T-cell (primary cell): Measurements from ENCODE around the gene RAB11FIP4. TPM values are rescaled to one million over a fixed set of nuclear protein-coding genes. Genes with fewer than 3 reads are reported as not detected.

Experiments
- ATAC-seq, 4 experiments: fragments of 200-7000 bp in 3 of 4; fragments of 150-1000 bp in 1 of 4; cut with Tn5 transposase; replicated peaks in 1 of 4; 1 replicate in 3 of 4; 2 replicates in 1 of 4; pipeline ENCODE4 v1.10.0; 2021; ENCODE audit warnings: moderate library complexity in 3 of 4, mild to moderate bottlenecking in 2 of 4, moderate number of reproducible peaks in 1 of 4
- CTCF ChIA-PET, 2 donors: fragments of 300-600 bp; sonication (Branson Sonifier 250); formaldehyde crosslinking; loops; one replicate each; lab custom pipeline; 2022; ENCODE audit warnings: antibody characterized with exemption in 2 of 2; lab: Charles Lee
- POLR2A ChIA-PET, 2 donors: fragments of 300-600 bp; sonication (Branson Sonifier 250); formaldehyde crosslinking; loops; one replicate each; lab custom pipeline; 2022; ENCODE audit warnings: antibody characterized with exemption in 2 of 2; lab: Charles Lee
- DNase-seq, 35 experiments: peaks; one replicate each; pipeline versions ENCODE4 v3.0.0 to v3.0.0-alpha.2; 2013 to 2023
- H3K27ac ChIP-seq: one replicate; pipeline ENCODE4 v1.5.1; 2013; ENCODE audit warnings: low read length
- H3K27me3 ChIP-seq, 2 experiments: replicated peaks in 1 of 2; 1 replicate in 1 of 2; 2 replicates in 1 of 2; pipeline versions ENCODE4 v1.6.1 to v1.7.0; 2013; ENCODE audit warnings: low read length in 1 of 2, mixed read lengths in 1 of 2; ENCODE audit not compliant: control insufficient read depth in 2 of 2, insufficient read depth in 2 of 2; ENCODE audit errors: extremely low read depth in 1 of 2
- H3K36me3 ChIP-seq, 2 donors: 1 replicate in 1 of 2; 2 replicates in 1 of 2; pipeline versions ENCODE4 v1.6.1 to v1.7.0; 2013; ENCODE audit warnings: low read length in 1 of 2; ENCODE audit not compliant: control insufficient read depth in 2 of 2, insufficient read depth in 1 of 2; ENCODE audit errors: extremely low read depth in 1 of 2
- H3K4me1 ChIP-seq, 2 experiments: 1 replicate in 1 of 2; 2 replicates in 1 of 2; pipeline versions ENCODE4 v1.6.1 to v1.7.0; 2013; ENCODE audit warnings: low read length in 2 of 2, mixed read lengths in 1 of 2; ENCODE audit not compliant: insufficient read depth in 2 of 2, control insufficient read depth in 1 of 2; ENCODE audit errors: extremely low read depth in 1 of 2
- H3K4me3 ChIP-seq, 2 donors: 1 replicate in 1 of 2; 2 replicates in 1 of 2; pipeline versions ENCODE4 v1.5.1 to v1.7.0; 2013; ENCODE audit warnings: mild to moderate bottlenecking in 2 of 2, low read length in 1 of 2, moderate library complexity in 1 of 2; ENCODE audit not compliant: control insufficient read depth in 1 of 2; ENCODE audit errors: extremely low read depth in 1 of 2
- H3K9me3 ChIP-seq: 2 replicates; pipeline ENCODE4 v1.7.0; 2013
- H3K27ac Mint-ChIP-seq, 2 donors: one replicate each; pipeline ENCODE4 v1.8.0; 2020 to 2021; ENCODE audit warnings: mild to moderate bottlenecking in 2 of 2, mixed read lengths in 2 of 2
- H3K27me3 Mint-ChIP-seq, 2 donors: one replicate each; pipeline ENCODE4 v1.8.0; 2021 to 2022; ENCODE audit warnings: mixed read lengths in 2 of 2
- H3K36me3 Mint-ChIP-seq: one replicate; pipeline ENCODE4 v1.8.0; 2021; ENCODE audit warnings: mixed read lengths
- H3K4me1 Mint-ChIP-seq, 3 donors: one replicate each; pipeline ENCODE4 v1.8.0; 2020 to 2022; ENCODE audit warnings: mixed read lengths in 3 of 3, mild to moderate bottlenecking in 1 of 3
- H3K4me3 Mint-ChIP-seq, 3 donors: one replicate each; pipeline ENCODE4 v1.8.0; 2020 to 2022; ENCODE audit warnings: mild to moderate bottlenecking in 3 of 3, mixed read lengths in 3 of 3, moderate library complexity in 3 of 3
- H3K9me3 Mint-ChIP-seq, 3 donors: one replicate each; pipeline ENCODE4 v1.8.0; 2020 to 2022; ENCODE audit warnings: mixed read lengths in 3 of 3
- WGBS: methylation state at CpG from one replicate; pipeline ENCODE4 v1.1.5; 2013; ENCODE audit warnings: missing lambda C conversion rate; ENCODE audit not compliant: insufficient coverage; 5-methylcytosine and 5-hydroxymethylcytosine counted together
- total RNA-seq, 35 experiments: library from RNA in 6 of 35; stranded (reverse) in 6 of 35; fragments of 120-200 nt in 1 of 35; gene quantifications; one replicate each; pipeline versions ENCODE4 v1.2.1 to v1.2.4 and lab custom pipeline; 2013 to 2026

The RAB11FIP4 gene
- total RNA-seq, 5 donors from 2014 or later (not counting 1 experiment from before 2014, with no cell fraction given), result 45.6 to 72.6 (median 50.1) TPM

DNA sequence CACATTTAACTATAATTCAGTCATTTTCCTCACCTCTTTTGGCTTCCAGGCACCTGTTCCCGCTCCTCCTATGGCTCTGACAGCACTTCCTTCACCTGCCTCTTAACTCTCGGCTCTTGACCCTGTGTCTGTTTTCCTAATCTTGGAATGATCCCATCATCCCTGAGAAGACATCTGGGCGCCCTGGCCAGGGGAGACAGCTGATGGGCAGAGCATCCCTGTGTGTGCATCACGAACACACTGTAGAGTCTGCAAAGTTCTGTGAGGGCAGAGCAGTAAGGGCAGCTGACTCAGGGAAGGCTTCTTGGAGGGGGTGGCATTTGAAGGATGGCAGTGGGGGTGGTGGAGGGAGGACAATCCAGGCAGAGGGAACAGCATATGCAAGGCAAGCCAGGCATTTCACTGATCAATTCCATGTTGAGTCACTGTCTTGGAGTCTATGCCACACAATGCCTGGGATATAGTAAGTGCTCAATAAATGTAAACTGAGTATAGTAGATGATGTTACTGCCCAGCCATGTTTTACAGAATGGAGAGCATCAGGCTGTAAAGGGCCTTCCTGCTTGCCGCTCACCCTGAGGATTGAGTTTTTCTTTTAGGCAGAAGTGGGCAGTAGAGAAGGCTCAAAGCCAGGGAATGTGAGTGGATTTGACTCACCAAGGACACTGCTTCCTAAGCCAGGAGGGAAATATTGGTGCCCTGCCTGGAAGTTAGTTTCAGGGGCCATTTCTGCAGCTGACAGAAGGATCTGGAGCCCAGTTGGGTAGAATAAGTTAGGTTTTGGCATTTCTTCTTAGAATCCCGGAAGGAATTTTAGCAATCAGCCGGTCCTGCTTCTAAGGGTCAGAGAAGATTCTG, 5.8 kb upstream of the RAB11FIP4 start:
- H3K27ac Mint-ChIP-seq, result no peak overlapping the region
- H3K4me3 Mint-ChIP-seq, result no peak overlapping the region
- peaks cover 0 to 27% of the 10 kb centered on the region in 2 experiments for H3K27me3 ChIP-seq
- WGBS, result 93% methylated on average over 5 of the region's 7 CpGs
- H3K36me3 ChIP-seq, result no peaks in the 10 kb centered on the region
- H3K9me3 ChIP-seq, result no peaks in the 10 kb centered on the region
- peaks cover 10 to 14% of the 10 kb centered on the region in 2 donors for H3K27me3 Mint-ChIP-seq
- CTCF ChIA-PET, result interaction anchor here in 1 of 2 donors (0.6 kb wide), 1 partner anchor 459 kb away, joined by 3 read pairs; no protein-coding TSS in a partner anchor
- no peak overlapping the region for H3K4me3 ChIP-seq
- no peak overlapping the region for H3K27ac ChIP-seq
- H3K4me1 ChIP-seq, result peaks cover 0 to 5% of the 10 kb centered on the region in 2 experiments
- no peaks in the 10 kb centered on the region for H3K36me3 Mint-ChIP-seq
- POLR2A ChIA-PET, result no interaction called here
- ATAC-seq, result no peak
- H3K4me1 Mint-ChIP-seq, result peaks cover 5 to 12% (median 8%) of the 10 kb centered on the region in 3 donors
- DNase-seq, result no peak
- no peaks in the 10 kb centered on the region for H3K9me3 Mint-ChIP-seq

GRCh38 chr17:31386542-31387075, 4.9 kb upstream of the RAB11FIP4 start:
- Mint-ChIP-seq H3K9me3 (no peaks in the 10 kb centered on the region), H3K27me3 (peaks cover 10 to 17% of the 10 kb centered on the region in 2 donors), H3K27ac (peak overlapping the region in 1 of 2 donors; percentile 55), H3K4me1 (peaks cover 8 to 12% (median 8%) of the 10 kb centered on the region in 3 donors), H3K36me3 (no peaks in the 10 kb centered on the region), H3K4me3 (no peak overlapping the region)
- no peak for ATAC-seq
- no peaks in the 10 kb centered on the region for H3K36me3 ChIP-seq
- no peak overlapping the region for H3K4me3 ChIP-seq
- POLR2A ChIA-PET, result interaction anchor here in 1 of 2 donors (0.5 kb wide), 1 partner anchor 993 kb away, joined by 8 read pairs; no protein-coding TSS in a partner anchor
- peaks cover 0 to 33% of the 10 kb centered on the region in 2 experiments for H3K27me3 ChIP-seq
- peaks cover 0 to 11% of the 10 kb centered on the region in 2 experiments for H3K4me1 ChIP-seq
- 97% methylated on average over 3 of the region's 3 CpGs for WGBS
- DNase-seq, result no peak
- no peaks in the 10 kb centered on the region for H3K9me3 ChIP-seq
- no peak overlapping the region for H3K27ac ChIP-seq
- CTCF ChIA-PET, result interaction anchor here in 1 of 2 donors (0.6 to 0.7 kb wide), 2 partner anchors 149 to 154 kb away, joined by 3 read pairs; no protein-coding TSS in a partner anchor

DNA sequence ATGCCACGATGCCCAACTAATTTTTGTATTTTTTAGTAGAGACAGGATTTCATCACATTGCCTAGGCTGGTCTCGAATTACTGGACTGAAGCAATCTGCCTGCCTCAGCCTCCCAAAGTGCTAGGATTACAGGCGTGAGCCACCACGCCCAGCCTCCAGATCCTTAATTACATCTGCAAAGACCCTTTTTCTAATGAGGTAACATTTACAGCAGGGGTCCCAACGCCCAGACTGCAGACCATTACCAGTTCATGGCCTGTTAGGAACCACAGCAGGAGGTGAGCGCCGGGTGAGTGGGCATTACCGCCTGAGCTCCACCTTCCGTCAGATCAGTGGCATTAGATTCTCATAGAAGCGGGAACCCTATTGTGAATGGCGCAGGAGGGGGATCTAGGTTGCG, 4.0 kb upstream of the RAB11FIP4 start:
- Histone ChIP-seq H3K36me3 (no peaks in the 10 kb centered on the region), H3K4me1 (peaks cover 0 to 16% of the 10 kb centered on the region in 2 experiments), H3K4me3 (no peak overlapping the region), H3K27me3 (peaks cover 0 to 37% of the 10 kb centered on the region in 2 experiments), H3K27ac (no peak overlapping the region), H3K9me3 (no peaks in the 10 kb centered on the region)
- CTCF ChIA-PET, result interaction anchor here in 1 of 2 donors (0.7 kb wide), 1 partner anchor 995 kb away, joined by 3 read pairs; no protein-coding TSS in a partner anchor
- Mint-ChIP-seq H3K27me3 (peaks cover 12 to 21% of the 10 kb centered on the region in 2 donors), H3K27ac (no peak overlapping the region), H3K9me3 (no peaks in the 10 kb centered on the region), H3K4me3 (no peak overlapping the region), H3K36me3 (no peaks in the 10 kb centered on the region), H3K4me1 (peaks cover 9 to 12% (median 11%) of the 10 kb centered on the region in 3 donors)
- no peak for ATAC-seq
- WGBS, result 90% methylated on average over 7 of the region's 12 CpGs
- POLR2A ChIA-PET, result no interaction called here
- no peak for DNase-seq

GRCh38 chr17:31388351-31388750, 3.1 kb upstream of the RAB11FIP4 start:
- Histone ChIP-seq H3K9me3 (no peaks in the 10 kb centered on the region), H3K27me3 (peaks cover 0 to 46% of the 10 kb centered on the region in 2 experiments), H3K4me3 (no peak overlapping the region), H3K4me1 (peaks cover 0 to 17% of the 10 kb centered on the region in 2 experiments), H3K27ac (no peak overlapping the region), H3K36me3 (no peaks in the 10 kb centered on the region)
- no peak overlapping the region for H3K27ac Mint-ChIP-seq
- ATAC-seq (no peak), DNase-seq (no peak)
- no peaks in the 10 kb centered on the region for H3K9me3 Mint-ChIP-seq
- H3K4me3 Mint-ChIP-seq, result no peak overlapping the region
- H3K36me3 Mint-ChIP-seq, result no peaks in the 10 kb centered on the region
- POLR2A ChIA-PET, result no interaction called here
- peaks cover 11 to 14% (median 12%) of the 10 kb centered on the region in 3 donors for H3K4me1 Mint-ChIP-seq
- peaks cover 20 to 30% of the 10 kb centered on the region in 2 donors for H3K27me3 Mint-ChIP-seq
- CTCF ChIA-PET, result interaction anchor here in 1 of 2 donors (1.0 kb wide), 1 partner anchor 137 kb away, joined by 3 read pairs; no protein-coding TSS in a partner anchor
- no CpG with 5 or more reads among the region's 2 CpGs for WGBS

DNA sequence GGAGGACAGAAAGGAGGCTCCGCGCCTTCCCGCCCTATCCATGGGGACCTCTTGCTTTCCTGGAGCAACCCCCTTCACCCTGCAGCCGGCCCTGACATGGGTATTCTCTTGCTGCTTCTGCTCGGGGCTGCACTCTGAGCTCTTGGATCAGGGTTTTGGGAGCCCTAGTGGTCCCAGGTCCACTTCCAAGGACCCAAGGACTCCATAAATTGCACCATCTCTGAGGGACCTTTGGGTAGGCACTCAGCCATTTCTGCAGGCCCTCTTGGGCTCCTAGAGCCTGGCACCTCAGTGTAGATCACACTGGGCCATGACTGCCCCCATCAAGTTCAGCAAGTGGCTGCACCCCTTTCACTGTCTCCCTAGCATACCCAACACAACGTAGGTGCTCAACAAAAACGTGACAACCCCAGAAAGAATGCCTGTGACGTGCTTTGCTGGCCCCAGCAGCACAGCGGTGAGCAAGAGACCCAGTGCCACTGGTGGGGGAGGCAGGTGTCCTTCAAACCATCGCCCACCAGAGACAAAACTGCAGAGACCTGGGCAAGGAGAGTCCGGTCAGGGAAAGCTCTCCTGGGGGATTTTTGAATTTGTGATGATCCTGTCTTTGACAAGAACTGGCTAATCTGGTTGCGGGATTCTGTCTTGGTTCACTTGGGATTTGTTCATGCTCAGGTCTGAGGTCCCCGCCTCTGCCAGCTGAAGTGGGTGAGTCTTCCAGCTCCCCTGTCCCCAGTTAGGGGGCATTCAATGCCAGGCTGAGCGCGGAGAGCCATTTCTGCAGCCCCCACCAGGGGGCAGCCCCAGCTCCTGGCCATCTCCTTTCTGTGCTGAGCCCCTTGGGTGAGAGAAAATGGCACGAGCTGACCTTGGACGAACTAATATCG, 2.5 kb upstream of the RAB11FIP4 start:
- ATAC-seq, result peak; percentile 42 to 52 (median 49)

More for the DNA sequence above, 2.5 kb upstream of the RAB11FIP4 start:
- DNase-seq, result peak in 23 of 35 experiments; percentile 10 to 61 (median 33)
- Histone ChIP-seq H3K4me3 (no peak overlapping the region), H3K27ac (no peak overlapping the region), H3K9me3 (no peaks in the 10 kb centered on the region), H3K27me3 (peaks cover 0 to 51% of the 10 kb centered on the region in 2 experiments), H3K36me3 (no peaks in the 10 kb centered on the region), H3K4me1 (peaks cover 0 to 17% of the 10 kb centered on the region in 2 experiments)
- no peak overlapping the region for H3K27ac Mint-ChIP-seq
- peaks cover 11 to 14% (median 12%) of the 10 kb centered on the region in 3 donors for H3K4me1 Mint-ChIP-seq
- no peaks in the 10 kb centered on the region for H3K36me3 Mint-ChIP-seq
- WGBS, result 76% methylated on average over 11 of the region's 18 CpGs
- H3K9me3 Mint-ChIP-seq, result no peaks in the 10 kb centered on the region
- POLR2A ChIA-PET, result interaction anchor here in 1 of 2 donors (0.6 kb wide), 1 partner anchor 196 kb away, joined by 4 read pairs; no protein-coding TSS in a partner anchor
- CTCF ChIA-PET, result interaction anchor here (0.8 to 1.9 kb wide), 6 partner anchors 46 to 139 kb away, joined by 3 to 7 read pairs (median 4); no protein-coding TSS in a partner anchor
- H3K4me3 Mint-ChIP-seq, result no peak overlapping the region
- H3K27me3 Mint-ChIP-seq, result peaks cover 25 to 37% of the 10 kb centered on the region in 2 donors
